Gastrocnemius medialis (tissue), 4 donors: ENCODE data around the gene PARN.

ENCODE experiments used
- POLR2A ChIP-seq, 2 donors: fragments of 450-650 bp; IDR thresholded peaks; one replicate each; pipeline ENCODE4 v1.6.1; 2017; ENCODE audit warnings: antibody characterized with exemption in 2 of 2, mild to moderate bottlenecking in 2 of 2, moderate library complexity in 2 of 2
- TF ChIP-seq, protein P1 (sequence below), 5 experiments: fragments of 450-650 bp in 3 of 5; fragments of 200-600 bp in 2 of 5; sonication (generic) in 2 of 5; IDR thresholded peaks in 4 of 5; conservative IDR thresholded peaks in 1 of 5; 1 replicate in 4 of 5; 2 replicates in 1 of 5; pipeline ENCODE4 v1.5.1; 2016 to 2019; ENCODE audit warnings: antibody characterized with exemption in 5 of 5, mild to moderate bottlenecking in 3 of 5, moderate library complexity in 3 of 5

DNA sequence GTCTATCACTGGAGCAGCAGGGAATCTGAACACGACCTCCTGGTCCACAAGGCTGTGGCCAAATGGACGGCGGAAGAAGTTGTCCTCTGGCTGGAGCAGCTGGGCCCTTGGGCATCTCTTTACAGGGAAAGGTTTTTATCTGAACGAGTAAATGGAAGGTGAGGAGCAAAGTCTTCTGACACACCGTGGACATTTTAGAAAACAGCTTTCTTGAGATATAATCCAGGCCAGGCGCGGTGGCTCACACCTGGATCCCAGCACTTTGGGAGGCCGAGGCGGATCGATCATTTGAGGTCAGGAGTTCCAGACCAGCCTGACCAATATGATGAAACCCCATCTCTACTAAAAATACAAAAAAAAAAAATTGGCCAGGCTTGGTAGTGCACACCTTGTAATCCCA lies 19.8 kb upstream of the PARN start:
- TF ChIP-seq, protein P1, sequence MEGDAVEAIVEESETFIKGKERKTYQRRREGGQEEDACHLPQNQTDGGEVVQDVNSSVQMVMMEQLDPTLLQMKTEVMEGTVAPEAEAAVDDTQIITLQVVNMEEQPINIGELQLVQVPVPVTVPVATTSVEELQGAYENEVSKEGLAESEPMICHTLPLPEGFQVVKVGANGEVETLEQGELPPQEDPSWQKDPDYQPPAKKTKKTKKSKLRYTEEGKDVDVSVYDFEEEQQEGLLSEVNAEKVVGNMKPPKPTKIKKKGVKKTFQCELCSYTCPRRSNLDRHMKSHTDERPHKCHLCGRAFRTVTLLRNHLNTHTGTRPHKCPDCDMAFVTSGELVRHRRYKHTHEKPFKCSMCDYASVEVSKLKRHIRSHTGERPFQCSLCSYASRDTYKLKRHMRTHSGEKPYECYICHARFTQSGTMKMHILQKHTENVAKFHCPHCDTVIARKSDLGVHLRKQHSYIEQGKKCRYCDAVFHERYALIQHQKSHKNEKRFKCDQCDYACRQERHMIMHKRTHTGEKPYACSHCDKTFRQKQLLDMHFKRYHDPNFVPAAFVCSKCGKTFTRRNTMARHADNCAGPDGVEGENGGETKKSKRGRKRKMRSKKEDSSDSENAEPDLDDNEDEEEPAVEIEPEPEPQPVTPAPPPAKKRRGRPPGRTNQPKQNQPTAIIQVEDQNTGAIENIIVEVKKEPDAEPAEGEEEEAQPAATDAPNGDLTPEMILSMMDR (IDR thresholded peaks at IDR 0.05 in 4 of 5, conservative IDR thresholded peaks at IDR 0.05 in 1 of 5): no peak
- TF ChIP-seq POLR2A (IDR thresholded peaks at IDR 0.05): no peak
